ENCODE measurements around the gene SYNGR2. TPM values are rescaled to one million over a fixed set of nuclear protein-coding genes. Genes with fewer than 3 reads are reported as not detected.
"Not testable (repeated sequence)": the region's sequence is repeated elsewhere in the genome, so short reads cannot be mapped to it uniquely, and the experiment has no call there.

Gene SYNGR2
- total and polyA plus RNA-seq, 8 donors: 52.3 to 94.2 (median 89.4) TPM

GRCh38 chr17:78166416-78166815 lies 2.0 kb upstream of the SYNGR2 start:
- DNase-seq (peak in 1 of 6 donors; percentile 14), ATAC-seq (no peak)

DNA sequence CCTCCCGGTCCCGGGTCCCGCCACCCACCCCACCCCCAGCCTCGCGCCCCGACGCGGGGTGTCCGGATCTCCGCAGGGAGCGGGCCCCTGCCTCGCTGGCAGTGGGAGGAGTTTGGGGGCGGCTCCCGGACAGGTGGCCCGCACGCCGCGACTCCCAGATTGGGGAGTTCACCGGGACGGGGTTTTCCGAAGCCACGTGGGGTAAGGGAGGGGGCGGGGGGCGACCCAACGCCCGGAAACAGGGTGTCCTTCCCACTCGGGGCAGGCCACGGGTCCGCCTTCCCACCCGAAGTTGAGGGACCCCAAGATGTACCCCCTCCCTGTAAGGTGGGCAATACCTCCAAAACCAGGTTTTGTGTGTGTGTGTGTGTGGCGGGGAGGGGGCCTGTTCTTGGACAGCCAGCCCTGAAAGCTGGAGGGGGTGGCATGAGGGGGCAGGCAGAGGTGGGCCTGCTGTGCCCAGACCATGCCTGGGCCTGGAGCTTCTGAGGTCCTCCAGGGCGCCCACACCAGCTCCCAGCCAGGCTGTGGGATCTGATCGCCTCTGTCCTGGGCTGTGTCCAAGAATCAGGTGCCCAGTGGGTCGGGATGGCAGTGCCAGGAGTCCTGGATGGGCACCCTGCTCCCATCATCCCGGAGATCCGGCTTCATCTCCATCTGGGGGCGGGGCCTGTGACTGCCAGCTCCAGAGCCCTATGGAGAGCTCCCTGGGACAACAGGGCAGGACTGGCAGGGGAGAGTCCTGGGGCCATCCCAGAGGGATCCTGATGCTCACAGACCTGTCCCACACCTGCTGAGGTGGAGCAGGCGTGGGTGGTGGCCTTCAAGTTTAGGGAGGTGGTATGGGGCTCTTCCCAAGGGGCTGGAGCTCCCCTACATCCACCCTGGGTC lies 767 bp downstream of the SYNGR2 start:
- peaks cover 8 to 36% (median 10%) of the 10 kb centered on the region in 3 donors for H3K4me1 ChIP-seq
- ATAC-seq (peak; percentile 36 to 61 (median 54)), DNase-seq (peak; percentile 62 to 90 (median 74)), FAIRE-seq (no peak)
- peaks cover 0 to 18% (median 12%) of the 10 kb centered on the region in 3 donors for H3K36me3 ChIP-seq
- H3K27ac ChIP-seq: peak overlapping the region; percentile 67 to 89 (median 84)
- H3K9me3 ChIP-seq: no peaks in the 10 kb centered on the region
- no peaks in the 10 kb centered on the region for H3K27me3 ChIP-seq
- peak overlapping the region; percentile 69 to 82 (median 75) for H3K4me3 ChIP-seq
- no peak for TF ChIP-seq CTCF (IDR thresholded peaks at IDR 0.05)
- 2 to 3% methylated on average over 7 to 38 of the region's 38 CpGs for WGBS, 2 donors
- intact Hi-C loops (cut with DNase I): no loop called here

More at GRCh38 chr17:78166416-78166815, 2.0 kb upstream of the SYNGR2 start:
- no peaks in the 10 kb centered on the region for H3K9me3 ChIP-seq
- no peaks in the 10 kb centered on the region for H3K27me3 ChIP-seq
- no peak for TF ChIP-seq CTCF (IDR thresholded peaks at IDR 0.05)
- intact Hi-C loops (cut with DNase I): no loop called here
- no peak overlapping the region for H3K4me3 ChIP-seq
- 65 to 67% methylated on average over 5 to 6 of the region's 6 CpGs for WGBS, 2 donors
- no peaks in the 10 kb centered on the region for H3K36me3 ChIP-seq
- H3K4me1 ChIP-seq: peaks cover 0 to 12% (median 6%) of the 10 kb centered on the region in 3 donors
- H3K27ac ChIP-seq: no peak overlapping the region
- FAIRE-seq: no peak

GRCh38 chr17:78170692-78171590 lies 2.6 kb downstream of the SYNGR2 start:
- Histone ChIP-seq H3K27ac (no peak overlapping the region), H3K4me1 (peaks cover 14 to 53% (median 26%) of the 10 kb centered on the region in 3 donors), H3K27me3 (no peaks in the 10 kb centered on the region), H3K9me3 (no peaks in the 10 kb centered on the region), H3K4me3 (no peak overlapping the region), H3K36me3 (peaks cover 0 to 18% (median 12%) of the 10 kb centered on the region in 3 donors)
- FAIRE-seq (no peak), ATAC-seq (no peak), DNase-seq (peak in 1 of 6 donors; percentile 82)
- whole genome bisulfite sequencing, 2 donors: 83 to 87% methylated on average over 30 to 31 of the region's 31 CpGs
- no peak for TF ChIP-seq CTCF (IDR thresholded peaks at IDR 0.05)
- intact Hi-C loops (cut with DNase I): loop anchor here in 1 of 3 donors (5.0 kb wide), 1 partner anchor 49 kb away; no protein-coding TSS in a partner anchor

- H3K4me3 ChIP-seq: not testable (repeated sequence)
- peak in 1 of 6 donors; percentile 64 for DNase-seq
Measured at GRCh38 chr17:78171591-78172248, 3.3 kb downstream of the SYNGR2 start.

More at GRCh38 chr17:78171591-78172248, 3.3 kb downstream of the SYNGR2 start:
- Histone ChIP-seq H3K4me1 (peaks cover 20 to 61% (median 34%) of the 10 kb centered on the region in 3 donors), H3K36me3 (peaks cover 0 to 18% (median 12%) of the 10 kb centered on the region in 3 donors), H3K27ac (peak overlapping the region in 2 of 4 donors; percentile 55 to 83)
- not testable (repeated sequence) for FAIRE-seq, H3K27me3 ChIP-seq, ATAC-seq, H3K9me3 ChIP-seq
- intact Hi-C loops (cut with DNase I): loop anchor here in 1 of 3 donors (5.0 kb wide), 1 partner anchor 49 kb away; no protein-coding TSS in a partner anchor
- 83 to 84% methylated on average over 19 of the region's 19 CpGs for WGBS, 2 donors

Data from pancreas (tissue), 10 donors.